ENCODE results near the gene CEP170B.

CEP170B gene

DNA sequence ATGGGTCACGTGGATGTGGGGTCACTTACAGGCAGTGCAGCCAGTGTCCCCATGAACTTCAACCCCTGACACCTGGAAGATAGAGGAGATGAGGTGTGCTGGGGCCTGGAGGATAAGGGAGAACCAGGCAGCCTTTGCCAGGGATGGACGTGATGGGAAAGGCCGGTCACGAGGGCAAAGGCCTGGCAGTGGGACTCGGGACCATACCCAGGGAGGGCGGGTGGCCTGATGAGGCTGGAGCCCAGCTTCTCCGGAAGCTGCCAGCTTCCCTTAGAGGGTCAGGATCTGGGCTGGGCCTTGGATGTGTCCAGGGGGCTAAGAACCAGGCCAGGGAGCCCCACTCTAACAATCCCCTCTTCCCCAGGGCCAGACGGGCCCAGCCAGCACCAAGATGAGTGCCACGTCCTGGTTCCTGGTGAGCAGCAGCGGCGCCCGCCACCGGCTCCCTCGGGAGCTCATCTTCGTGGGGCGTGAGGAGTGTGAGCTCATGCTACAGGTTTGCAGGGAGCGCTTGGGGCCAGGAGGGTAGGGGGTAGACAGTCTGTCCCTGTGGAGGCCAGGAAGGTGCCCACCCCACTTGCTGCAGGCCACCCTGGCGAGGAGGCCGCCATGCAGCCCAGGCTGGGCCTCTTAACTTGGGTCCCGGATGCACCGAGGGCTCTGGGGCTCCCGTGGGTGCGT lies 3.1 kb downstream of the CEP170B start:
- DNase-seq (ENCODE audit: low read depth in 2 of 2) = no peak

DNA sequence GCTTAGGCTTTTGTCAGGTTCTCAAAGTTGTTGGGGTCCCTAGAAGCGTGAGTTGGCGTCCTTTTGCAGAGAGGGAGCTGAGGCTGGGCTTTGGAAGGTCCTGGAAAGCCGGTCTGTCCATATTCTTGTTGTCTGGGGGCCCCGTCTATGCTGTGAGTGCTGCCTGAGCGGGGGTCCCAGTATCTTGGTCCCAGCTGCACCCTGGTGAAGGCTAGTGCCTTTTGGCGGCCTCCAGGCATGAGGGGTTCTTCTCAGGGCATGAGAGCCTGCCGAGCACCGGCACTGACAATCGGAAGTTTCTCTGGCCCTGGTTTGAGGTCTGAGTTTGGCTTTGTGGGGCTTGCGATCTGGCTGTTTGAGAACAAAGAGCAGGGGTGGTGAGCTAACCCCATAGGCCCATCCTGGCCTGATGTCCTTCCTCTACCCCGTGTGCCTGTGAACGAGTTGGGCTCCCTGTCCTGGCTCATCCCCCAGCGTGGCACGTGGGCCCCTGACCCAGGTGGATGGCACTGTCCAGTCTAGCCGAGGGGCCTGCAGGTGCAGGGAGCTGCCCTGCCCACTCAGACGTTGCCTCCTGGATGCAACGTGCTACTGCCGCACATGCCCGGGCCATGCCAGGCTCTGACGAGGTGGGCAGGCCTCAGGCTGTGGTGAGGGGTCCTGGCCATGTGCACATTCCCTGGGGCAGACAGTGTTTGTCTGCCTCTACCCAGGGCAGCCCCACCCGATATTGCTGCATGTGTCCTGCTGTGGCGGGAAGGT lies 3.9 kb downstream of the CEP170B start:
- DNase-seq (ENCODE audit: low read depth in 2 of 2) = no peak

DNA sequence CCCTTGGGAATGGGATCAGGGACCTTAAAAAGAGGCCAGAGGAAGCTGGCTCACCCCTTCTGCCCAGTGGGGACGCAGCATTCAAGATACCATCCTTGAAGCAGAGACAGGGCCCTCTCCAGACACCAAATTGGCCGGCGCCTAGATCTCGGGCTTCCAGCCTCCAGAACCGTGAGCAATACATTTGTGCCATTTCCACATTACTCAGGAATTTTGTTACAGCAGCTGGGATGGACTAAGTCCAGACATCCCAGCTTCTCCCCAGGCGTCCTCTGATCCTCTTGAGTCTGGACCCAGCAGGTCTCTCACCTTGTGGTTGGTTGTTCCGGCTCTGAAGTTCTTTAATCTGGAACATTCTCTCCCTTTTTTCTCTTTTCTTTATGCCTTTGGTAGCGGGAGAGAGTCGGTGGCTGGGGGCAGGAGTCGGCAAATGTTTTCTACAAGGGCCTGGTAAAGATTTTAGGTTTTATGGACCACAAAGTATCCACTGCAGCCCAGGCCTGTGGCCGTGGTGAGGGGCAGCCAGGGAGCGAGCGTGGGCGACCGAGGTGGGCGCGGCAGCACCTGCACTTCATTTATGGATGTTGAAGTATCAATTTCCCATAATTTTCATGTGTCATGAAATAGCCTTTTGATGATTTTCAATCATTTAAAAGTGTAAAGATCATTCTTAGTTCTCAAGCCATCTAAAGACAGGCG lies 4.8 kb downstream of the CEP170B start:
- DNase-seq (ENCODE audit: low read depth in 2 of 2) = no peak

DNA sequence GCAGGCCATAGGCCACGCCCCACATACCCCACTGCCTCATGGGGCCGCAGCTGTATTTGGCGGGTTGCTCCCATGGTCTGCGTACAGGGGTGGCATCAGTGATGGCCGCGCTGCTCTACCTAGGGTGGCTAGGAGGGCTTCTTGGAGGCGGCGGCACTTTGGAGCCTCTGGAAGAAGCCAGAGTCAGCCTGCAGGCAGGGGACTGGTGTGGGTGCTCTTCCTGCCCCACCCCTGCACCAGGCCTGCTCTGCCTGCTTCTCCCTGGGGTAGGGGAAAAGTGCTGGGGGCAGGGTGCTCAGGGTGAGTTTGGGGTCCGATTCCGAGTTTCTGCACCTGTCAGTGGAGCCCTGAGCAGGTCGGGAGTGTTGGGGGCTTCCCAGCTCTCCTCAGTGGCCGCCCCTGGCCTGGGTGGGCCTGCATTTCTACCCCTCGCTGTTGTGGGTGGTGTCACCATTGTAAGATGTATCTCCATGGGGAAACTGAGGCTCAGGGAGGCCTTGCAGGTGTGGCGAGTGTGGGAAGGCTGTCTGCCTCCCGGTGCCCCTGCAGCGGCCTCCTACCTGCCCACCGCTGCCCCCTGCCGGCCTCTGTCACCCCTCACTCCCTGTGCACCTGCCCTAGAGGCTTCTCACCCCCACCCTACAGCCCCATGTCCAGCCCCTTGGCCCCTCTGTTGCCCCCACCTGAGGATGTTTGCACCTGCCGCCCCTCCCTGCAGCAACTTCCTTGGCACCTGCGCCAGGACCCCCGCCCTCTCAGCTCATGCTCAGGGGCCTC lies 5.5 kb downstream of the CEP170B start:
- DNase-seq (ENCODE audit: low read depth in 2 of 2) = no peak

DNA sequence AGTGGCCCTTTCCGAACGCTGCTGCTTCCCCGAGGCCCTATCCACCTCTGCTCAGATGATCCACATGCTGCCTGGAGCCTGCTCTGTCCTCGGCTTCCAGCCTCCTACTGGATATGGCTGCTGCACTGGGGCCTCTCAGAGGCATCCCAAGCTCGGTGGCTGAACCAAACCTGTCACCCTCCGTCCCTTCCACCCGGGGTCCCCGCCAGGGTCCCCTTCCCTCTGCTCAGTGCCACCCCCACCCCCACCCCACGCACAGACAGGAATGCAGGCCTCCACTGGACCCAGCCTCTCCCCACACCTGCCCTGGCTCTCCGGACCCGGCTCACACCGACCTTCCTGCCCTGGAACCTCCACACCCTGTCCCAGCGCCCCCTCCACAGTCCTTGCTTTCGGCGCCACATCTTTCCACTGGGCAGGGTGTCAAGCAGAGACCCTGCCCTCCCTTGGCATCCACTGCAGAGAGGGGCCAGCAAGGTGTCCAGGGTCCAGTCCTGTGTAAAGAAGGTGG lies 6.1 kb downstream of the CEP170B start:
- no peak for DNase-seq (ENCODE audit: low read depth in 2 of 2)

DNA sequence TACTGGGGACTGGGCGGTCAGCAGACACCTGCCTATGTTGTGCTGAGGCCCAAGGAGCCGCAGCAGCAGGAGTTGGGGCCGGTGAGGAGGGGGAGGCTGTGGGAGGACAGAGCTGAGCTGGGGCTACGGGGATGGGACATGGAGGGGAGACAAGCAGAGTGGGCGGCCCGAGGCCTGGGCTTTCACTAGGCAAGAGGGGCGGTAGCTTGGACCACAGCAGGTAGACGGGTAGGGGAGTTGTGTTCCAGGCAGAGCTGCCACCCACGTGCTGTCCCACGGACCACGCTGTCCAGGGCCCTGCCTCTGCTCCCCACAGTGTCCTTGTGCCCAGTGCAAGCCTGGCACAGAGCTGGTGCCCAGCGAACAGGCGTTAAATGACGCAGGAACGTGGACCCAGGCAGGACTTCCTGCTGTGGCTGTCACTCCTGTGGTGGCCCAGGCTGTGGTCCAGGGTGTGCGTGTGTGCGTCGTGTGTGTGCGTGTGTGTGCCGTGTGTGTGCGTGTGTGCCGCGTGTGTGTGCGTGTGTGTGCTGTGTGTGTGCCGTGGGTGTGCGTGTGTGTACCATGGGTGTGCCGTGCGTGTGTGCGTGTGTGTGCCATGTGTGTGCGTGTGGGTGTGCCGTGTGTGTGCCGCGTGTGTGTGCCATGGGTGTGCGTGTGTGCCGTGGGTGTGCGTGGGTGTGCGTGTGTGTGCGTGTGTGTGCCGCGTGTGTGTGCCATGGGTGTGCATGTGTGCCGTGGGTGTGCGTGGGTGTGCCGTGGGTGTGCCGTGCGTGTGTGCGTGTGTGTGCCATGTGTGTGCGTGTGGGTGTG lies 6.8 kb downstream of the CEP170B start:
- DNase-seq (ENCODE audit: low read depth in 2 of 2) = no peak

DNA sequence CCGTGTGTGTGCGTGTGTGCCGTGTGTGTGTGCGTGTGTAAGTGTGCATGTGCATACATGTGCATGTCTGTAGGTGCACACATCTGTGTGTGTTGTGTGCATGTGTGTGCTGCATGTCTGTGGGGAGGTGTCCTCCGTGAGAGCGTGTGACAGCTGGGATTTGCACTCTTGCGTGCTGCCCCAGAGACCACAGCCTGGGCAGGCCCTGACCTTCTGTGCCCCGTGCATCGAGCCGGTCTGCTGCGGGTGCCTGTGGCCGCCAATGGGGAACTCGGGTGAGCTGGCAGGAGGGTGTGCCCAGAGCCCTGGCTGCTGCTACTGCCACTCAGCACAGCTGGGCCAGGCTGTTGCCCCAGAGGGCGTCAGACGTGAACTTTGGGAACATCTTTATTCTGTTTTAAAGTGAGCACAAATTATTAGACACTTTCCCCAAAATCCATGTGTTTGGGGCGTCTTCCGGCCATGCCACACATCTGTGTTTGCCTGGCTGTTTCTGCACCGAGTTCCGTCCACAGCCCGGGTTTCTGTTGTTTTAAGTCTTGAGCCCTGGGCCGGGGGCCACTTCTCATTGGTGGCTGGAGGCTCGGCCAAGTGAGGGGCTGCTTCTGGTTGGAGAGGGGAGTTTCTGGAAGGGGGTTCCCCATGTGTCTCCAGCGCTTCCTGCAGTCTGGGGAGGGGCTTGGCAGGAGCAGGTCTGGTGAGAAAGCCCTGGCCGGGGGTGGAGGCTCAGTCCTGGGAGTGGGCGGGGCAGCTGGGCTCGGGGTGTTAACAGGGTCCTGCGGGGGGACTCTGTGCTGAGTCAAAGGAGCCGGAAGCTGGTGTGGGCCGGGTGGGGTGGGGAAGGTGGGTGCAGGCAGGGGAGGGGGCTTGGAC lies 7.6 kb downstream of the CEP170B start:
- no peak for DNase-seq (ENCODE audit: low read depth in 2 of 2)

DNA sequence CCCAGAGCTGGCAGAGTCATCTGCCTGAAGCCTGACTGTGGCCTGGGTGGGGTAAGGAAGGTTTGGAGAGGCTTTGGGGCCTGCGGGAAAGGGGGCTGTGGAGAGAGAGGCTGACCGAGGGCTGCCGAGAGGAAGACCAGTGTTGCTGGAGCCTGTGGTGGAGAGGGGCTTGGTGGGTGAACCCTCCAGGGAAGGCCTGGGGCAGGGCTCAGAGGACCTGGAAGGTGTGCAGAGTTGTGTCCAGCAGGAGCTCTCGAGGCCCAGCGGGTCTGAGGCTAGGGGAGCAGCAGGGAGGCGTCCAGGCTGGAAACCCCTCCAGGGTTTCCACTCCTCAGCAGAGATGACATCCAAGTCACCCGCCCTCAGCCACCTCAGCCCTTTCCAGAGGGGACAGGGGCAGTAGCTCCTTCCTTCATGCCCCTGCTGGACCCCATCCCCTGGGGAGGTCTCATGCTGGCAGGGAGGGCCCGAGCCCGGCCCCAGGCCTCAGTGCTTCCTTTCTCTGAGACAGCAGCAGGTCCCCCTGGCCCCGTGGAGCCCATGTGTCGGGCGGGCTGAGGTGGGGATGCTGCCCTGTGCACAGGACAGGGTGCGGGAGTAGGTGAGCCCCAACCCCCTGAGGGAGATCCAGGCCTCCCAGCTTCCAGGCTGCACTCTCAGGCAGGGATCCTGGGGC lies 8.4 kb downstream of the CEP170B start:
- DNase-seq (ENCODE audit: low read depth in 2 of 2) = no peak

DNA sequence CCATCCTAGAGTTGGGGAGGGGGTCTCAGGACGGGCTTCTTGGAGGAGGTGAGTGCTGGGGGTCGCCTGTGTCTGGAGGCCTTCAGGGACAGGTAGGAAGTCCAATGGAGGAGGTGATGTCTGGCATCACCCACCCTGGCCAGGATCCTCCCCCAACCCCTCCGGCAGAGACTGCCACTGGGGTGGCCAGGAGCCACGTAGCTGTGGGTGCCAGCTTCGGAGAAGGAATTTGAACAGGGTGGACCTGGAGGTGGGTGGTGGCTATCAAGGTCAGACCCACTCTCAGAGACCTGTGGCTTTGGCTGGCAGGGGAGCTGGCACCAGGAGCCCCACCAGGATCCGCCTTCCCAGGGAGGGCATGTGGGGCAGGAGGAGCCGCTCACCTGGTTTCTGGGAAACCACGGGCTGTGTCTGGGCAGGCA lies 9.1 kb downstream of the CEP170B start:
- DNase-seq (ENCODE audit: low read depth in 2 of 2) = no peak

DNA sequence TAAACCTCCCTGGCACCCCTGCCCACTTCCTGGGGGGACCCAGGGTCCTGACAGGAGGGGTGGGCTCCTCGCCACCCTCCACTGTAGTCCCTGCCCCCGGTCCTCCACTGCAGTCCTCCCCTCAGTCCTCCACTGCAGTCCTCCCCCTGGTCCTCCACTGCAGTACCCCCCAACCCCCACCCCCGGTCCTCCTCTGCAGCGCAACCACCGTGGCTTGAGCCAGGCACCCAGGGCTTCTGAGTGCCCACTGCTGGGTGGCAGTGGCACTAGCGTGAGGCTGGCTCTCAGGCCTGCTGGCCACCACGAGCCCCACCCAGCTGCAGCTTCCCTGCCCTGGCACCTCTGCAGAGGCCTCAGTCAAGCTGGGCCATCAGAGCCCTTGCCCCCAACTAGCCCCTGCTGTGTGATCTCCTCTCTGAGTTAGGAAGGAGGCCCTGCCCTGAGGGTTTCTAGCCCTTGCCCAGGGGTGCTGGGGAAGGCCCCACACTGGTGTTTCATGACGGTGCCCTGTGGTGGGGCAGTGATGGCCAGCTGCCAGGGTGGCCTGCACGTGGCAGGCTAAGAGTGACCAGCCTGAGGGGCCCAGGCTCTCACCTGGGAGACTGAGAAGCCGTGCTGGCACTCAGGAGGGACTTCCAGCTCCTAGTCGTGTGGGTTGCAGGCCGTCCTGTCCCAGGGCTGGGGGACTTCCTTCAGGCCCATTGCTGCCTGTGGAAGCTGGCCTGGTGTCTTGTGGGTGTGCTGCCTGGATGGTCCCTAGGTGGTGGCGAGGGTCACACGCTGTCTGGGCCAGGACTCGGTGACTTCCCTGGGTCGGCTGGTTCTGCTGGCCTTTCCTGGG lies 9.7 kb downstream of the CEP170B start:
- no peak for DNase-seq (ENCODE audit: low read depth in 2 of 2)

DNA sequence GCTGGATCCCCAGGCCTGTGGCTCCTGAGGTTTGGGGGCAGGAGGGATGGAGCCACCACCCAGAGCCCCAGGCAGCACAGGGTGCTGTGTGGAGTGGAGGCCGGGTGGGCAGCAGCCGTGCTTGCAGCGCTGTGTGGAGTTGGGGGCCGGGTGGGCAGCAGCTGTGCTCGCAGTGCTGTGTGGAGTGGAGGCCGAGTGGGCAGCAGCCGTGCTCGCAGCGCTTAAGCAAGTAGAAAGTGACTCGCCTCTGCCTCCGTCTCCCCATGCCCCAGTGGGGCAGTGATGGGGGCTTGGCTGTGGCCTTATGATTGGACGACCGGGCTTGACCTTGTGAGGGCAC lies 10.3 kb downstream of the CEP170B start:
- DNase-seq (ENCODE audit: low read depth in 2 of 2) = no peak

DNA sequence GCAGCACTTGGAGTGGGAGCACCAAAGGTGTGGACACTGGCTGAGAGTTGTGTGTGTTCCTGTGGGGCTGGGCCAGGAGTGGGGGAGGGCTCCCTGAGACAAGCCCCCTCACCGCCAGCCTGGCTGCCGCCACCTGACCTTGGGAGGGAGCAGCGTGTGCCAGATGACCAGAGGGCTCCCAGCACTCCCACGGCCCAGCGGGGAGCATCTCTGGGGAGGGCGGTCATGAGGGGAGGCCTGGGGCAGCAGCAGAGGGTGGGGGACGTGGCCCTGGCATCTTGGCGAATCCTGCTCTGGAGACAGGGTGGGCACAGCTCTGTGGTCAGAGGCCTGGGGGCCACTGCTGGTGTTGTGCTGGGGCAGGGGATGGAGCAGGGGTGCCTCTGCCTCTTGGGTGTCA lies 10.7 kb downstream of the CEP170B start:
- no peak for DNase-seq (ENCODE audit: low read depth in 2 of 2)

DNA sequence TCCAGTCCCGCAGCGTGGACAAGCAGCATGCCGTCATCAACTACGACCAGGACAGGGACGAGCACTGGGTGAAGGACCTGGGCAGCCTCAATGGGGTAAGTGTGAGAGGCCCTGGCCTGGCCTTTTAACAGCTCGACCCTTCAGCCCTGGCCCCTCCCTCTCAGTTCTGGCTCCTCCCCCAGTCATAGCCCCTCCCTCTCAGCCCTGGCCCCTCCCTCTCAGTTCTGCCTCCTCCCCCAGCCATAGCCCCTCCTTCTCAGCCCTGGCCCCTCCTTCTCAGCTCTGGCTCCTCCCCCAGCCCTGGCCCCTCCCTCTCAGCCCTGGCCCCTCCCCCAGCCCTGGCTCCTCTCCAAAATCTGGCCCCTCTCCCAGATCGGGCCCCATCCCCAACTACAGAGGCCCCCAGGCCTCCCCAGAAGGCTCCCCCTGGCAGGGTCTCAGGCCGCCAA lies 11.2 kb downstream of the CEP170B start:
- DNase-seq (ENCODE audit: low read depth in 2 of 2) = no peak

DNA sequence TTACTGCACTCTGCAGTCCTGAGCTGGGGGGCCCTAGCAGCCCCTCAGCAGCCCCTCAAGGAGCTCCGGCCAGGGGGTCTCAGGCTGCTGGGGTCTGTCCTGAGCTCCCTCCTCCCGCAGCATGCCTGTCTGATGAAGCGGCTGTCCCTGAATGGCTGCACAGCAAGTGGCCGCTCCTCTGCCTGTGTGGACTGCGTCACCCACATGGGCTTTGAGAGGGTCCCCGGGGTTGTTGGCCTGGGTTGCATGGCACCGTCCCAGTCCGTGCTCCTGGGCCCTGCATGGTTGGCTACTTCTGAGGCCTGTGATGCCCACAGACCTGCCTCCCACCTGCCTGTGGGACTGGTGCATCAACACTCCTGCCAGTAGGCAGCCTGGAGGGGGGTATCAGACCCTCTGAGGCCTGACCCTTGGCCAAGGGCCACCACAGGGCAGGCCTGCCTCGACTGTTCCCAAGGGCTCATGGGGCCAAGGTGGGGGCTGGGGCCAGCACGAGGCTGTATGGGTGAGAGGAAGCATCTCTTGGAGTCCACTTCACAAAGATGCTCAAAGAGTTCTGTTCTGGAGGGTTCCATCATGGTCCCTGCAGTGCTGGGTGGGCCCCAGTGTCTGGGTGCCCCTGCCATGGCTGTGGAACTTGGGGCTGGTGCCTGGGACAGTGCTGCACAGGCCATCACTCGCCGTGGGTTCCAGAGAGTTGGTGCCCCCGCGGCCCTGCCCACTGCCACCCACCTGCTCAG lies 12.2 kb downstream of the CEP170B start:
- no peak for DNase-seq (ENCODE audit: low read depth in 2 of 2)

DNA sequence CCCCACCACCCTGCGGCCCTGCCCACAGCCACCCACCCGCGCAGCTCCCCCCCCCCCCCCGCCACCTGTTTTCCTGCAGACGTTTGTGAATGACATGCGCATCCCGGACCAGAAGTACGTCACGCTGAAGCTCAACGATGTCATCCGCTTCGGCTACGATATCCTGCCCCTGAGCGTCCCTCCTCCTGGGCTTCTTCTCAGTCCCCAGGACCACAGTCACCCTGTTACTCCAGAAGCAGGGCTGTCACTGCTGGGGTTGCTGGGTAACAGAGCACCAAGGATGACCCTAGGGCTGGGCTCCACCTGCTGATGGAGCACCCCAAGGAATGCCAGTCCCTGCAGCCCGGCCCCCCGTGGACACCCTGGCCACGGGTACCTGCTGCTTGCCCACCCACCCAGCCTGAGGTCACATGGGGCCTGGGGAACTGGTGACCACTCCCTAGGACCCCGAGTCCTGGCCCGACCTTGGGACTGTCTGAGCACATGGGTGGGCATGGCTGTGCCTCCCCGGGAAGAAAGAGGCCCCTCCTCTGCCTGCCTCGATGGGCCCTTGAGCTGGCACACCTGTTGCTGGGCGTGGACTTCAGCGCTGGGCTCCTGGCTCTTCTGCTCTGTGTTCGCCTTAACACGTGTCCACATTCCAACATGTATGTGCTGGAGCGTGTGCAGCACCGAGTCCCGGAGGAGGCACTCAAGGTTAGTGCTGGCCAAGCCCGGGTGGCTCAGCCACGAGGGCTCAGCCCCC lies 12.9 kb downstream of the CEP170B start:
- DNase-seq (ENCODE audit: low read depth in 2 of 2) = no peak

DNA sequence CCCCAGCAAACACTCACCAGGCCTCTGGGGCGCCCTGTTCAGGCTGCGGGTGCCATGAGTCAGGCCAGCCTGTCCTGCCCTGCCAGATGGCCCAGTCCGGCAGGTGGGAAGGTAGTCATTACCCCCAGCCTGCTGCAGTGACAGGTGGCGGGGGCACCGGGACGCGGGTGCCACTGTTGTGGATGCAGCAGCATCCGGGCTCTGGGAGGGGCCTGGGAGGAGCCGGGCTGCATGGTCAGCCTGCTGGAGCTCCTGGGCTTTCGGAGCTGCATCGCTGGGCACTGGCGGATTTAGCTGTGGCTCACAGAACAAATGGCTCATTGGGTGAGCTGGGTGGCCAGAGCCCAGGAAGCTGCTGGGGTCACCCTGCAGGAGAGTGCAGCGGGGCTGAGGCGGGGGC lies 13.5 kb downstream of the CEP170B start:
- no peak for DNase-seq (ENCODE audit: low read depth in 2 of 2)

Data from fibroblast of skin of left biceps (primary cell).